ENCODE measurements around the gene IL1RAPL1. TPM values are rescaled to one million over a fixed set of nuclear protein-coding genes. Genes with fewer than 3 reads are reported as not detected.
"Not testable (repeated sequence)": the region's sequence is repeated elsewhere in the genome, so short reads cannot be mapped to it uniquely, and the experiment has no call there.

Gene IL1RAPL1
- total and polyA plus RNA-seq, 2 experiments from 2014 or later = 0.18 to 0.49 TPM

DNA sequence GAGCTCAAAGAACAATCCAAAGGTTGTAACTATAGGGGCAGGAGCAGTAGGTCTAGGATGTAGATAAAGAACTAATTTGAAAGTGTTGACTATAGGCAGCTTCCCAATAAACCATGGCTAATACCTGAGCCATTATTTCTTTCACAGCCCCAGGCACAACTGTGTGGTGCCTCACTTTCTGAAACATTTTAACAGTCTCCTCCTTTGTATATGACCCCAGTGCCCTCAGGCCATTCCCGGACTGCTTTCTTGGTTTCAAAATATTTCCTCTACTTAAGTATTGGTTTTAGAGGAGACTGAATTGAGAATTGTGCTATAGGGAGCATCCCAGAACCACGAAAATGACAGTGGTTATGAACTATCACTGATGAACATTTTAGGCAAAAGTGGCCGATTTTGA lies 728.7 kb downstream of the IL1RAPL1 start:
- H3K4me3 Mint-ChIP-seq = no peak overlapping the region
- no peak overlapping the region for H3K27ac ChIP-seq (ENCODE audit: low read depth)
- no peaks in the 10 kb centered on the region for H4K20me1 ChIP-seq (replicated peaks; ENCODE audit: insufficient read depth)
- H3K9me3 Mint-ChIP-seq = no peaks in the 10 kb centered on the region
- no peak overlapping the region for H3K27ac Mint-ChIP-seq
- H3K9me2 ChIP-seq (ENCODE audit: insufficient read depth) = no peaks in the 10 kb centered on the region
- ATAC-seq = no peak
- no peaks in the 10 kb centered on the region for H3K27me3 ChIP-seq (ENCODE audit: insufficient read depth)
- peaks cover 2% of the 10 kb centered on the region for H3K27me3 Mint-ChIP-seq (ENCODE audit: insufficient read depth, low read depth, poor library complexity)
- H2AFZ ChIP-seq = no peak overlapping the region
- no peaks in the 10 kb centered on the region for H3F3A ChIP-seq (replicated peaks; ENCODE audit: low read depth)
- no peak for TF ChIP-seq ZNF114 (CRISPR knock-in tag; IDR thresholded peaks at IDR 0.05)
- TF ChIP-seq, protein P1, sequence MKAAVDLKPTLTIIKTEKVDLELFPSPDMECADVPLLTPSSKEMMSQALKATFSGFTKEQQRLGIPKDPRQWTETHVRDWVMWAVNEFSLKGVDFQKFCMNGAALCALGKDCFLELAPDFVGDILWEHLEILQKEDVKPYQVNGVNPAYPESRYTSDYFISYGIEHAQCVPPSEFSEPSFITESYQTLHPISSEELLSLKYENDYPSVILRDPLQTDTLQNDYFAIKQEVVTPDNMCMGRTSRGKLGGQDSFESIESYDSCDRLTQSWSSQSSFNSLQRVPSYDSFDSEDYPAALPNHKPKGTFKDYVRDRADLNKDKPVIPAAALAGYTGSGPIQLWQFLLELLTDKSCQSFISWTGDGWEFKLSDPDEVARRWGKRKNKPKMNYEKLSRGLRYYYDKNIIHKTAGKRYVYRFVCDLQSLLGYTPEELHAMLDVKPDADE (IDR thresholded peaks at IDR 0.05) = no peak
- no peak for DNase-seq (ENCODE audit: low spot score)
- H3K4me2 ChIP-seq = no peak overlapping the region
- no peaks in the 10 kb centered on the region for H3K36me3 ChIP-seq (ENCODE audit: insufficient read depth)
- peaks cover 9% of the 10 kb centered on the region; the same call in 1 of the 3 replicates for H3K4me1 Mint-ChIP-seq
- H3K79me2 ChIP-seq (replicated peaks; ENCODE audit: insufficient read depth) = no peaks in the 10 kb centered on the region
- no peaks in the 10 kb centered on the region for H3K36me3 Mint-ChIP-seq (ENCODE audit: low read depth)
- peaks cover 15% of the 10 kb centered on the region for H3K4me1 ChIP-seq (ENCODE audit: insufficient read depth)
- no peak overlapping the region for H3K4me3 ChIP-seq

DNA sequence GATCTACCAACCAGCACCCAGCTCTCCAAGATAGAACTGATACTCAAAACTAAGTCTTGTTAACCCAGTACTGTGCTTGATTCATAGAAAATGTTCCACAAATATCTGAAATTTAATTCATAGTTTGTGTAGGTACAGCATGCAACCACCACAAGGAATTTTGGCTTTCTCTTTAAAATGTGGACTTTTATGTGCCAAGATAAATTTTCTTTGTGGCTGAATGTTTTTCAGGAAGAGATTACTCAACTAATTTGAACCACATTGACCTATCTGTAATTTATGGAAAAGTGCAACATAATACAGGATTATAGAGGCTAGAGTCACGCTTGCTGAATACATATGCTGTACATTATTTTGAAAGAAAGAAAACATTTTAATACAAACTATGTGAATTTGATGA lies 730.8 kb downstream of the IL1RAPL1 start:
- Histone ChIP-seq H3K4me1 (ENCODE audit: insufficient read depth) (peaks cover 11% of the 10 kb centered on the region), H3K4me3 (no peak overlapping the region), H3K27ac (ENCODE audit: low read depth) (no peak overlapping the region), H3K4me2 (no peak overlapping the region), H2AFZ (no peak overlapping the region), H3K79me2 (replicated peaks; ENCODE audit: insufficient read depth) (no peaks in the 10 kb centered on the region), H4K20me1 (replicated peaks; ENCODE audit: insufficient read depth) (no peaks in the 10 kb centered on the region), H3K27me3 (ENCODE audit: insufficient read depth) (no peaks in the 10 kb centered on the region), H3K9me2 (ENCODE audit: insufficient read depth) (no peaks in the 10 kb centered on the region), H3K36me3 (ENCODE audit: insufficient read depth) (no peaks in the 10 kb centered on the region), H3F3A (replicated peaks; ENCODE audit: low read depth) (no peaks in the 10 kb centered on the region)
- Mint-ChIP-seq H3K4me1 (peaks cover 9% of the 10 kb centered on the region; the same call in 1 of the 3 replicates), H3K36me3 (ENCODE audit: low read depth) (no peaks in the 10 kb centered on the region), H3K27me3 (ENCODE audit: insufficient read depth, low read depth, poor library complexity) (no peaks in the 10 kb centered on the region), H3K27ac (no peak overlapping the region), H3K4me3 (no peak overlapping the region), H3K9me3 (no peaks in the 10 kb centered on the region)
- no peak for TF ChIP-seq EZH2phosphoT487 (IDR thresholded peaks at IDR 0.05; ENCODE audit: unreplicated experiment)
- DNase-seq (ENCODE audit: low spot score) (no peak), ATAC-seq (no peak)

DNA sequence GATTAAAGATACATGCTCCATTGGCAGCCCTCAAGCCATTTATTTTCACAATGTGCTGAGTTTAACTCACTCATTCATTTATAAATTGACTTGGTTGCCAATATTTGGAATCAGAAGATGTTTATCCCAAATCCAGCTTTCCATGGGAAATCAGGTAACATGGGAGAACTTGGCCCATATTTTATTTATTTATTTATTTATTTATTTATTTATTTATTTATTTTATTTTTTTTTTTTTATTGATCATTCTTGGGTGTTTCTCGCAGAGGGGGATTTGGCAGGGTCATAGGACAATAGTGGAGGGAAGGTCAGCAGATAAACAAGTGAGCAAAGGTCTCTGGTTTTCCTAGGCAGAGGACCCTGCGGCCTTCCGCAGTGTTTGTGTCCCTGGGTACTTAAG lies 745.2 kb downstream of the IL1RAPL1 start:
- H3K4me1 ChIP-seq (ENCODE audit: insufficient read depth); H3K36me3 ChIP-seq (ENCODE audit: insufficient read depth); H3K27ac ChIP-seq (ENCODE audit: low read depth); H3K36me3 Mint-ChIP-seq (ENCODE audit: low read depth); H3K4me3 ChIP-seq; H3K79me2 ChIP-seq (replicated peaks; ENCODE audit: insufficient read depth); DNase-seq (ENCODE audit: low spot score); ATAC-seq; H2AFZ ChIP-seq; H3K4me1 Mint-ChIP-seq; H4K20me1 ChIP-seq (replicated peaks; ENCODE audit: insufficient read depth); H3K9me3 Mint-ChIP-seq; H3K27me3 Mint-ChIP-seq (ENCODE audit: insufficient read depth, low read depth, poor library complexity); H3K9me2 ChIP-seq (ENCODE audit: insufficient read depth); H3K4me2 ChIP-seq; H3F3A ChIP-seq (replicated peaks; ENCODE audit: low read depth); H3K27me3 ChIP-seq (ENCODE audit: insufficient read depth); H3K4me3 Mint-ChIP-seq; H3K27ac Mint-ChIP-seq: not testable (repeated sequence)

DNA sequence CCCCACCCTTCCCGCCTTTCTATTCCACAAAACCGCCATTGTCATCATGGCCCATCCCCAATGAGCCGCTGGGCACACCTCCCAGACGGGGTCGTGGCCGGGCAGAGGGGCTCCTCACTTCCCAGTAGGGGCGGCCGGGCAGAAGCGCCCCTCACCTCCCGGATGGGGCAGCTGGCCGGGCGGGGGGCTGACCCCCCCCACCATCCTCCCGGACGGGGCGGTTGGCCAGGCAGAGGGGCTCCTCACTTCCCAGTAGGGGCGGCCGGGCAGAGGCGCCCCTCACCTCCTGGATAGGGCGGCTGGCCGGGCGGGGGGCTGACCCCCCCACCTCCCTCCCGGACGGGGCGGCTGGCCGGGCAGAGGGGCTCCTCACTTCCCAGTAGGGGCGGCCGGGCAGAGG lies 745.8 kb downstream of the IL1RAPL1 start:
- not testable (repeated sequence) for DNase-seq (ENCODE audit: low spot score); H3K4me3 Mint-ChIP-seq; H3K4me1 ChIP-seq (ENCODE audit: insufficient read depth); H3K27me3 Mint-ChIP-seq (ENCODE audit: insufficient read depth, low read depth, poor library complexity); H2AFZ ChIP-seq; H4K20me1 ChIP-seq (replicated peaks; ENCODE audit: insufficient read depth); H3K27me3 ChIP-seq (ENCODE audit: insufficient read depth); H3K4me1 Mint-ChIP-seq; ATAC-seq; H3K4me2 ChIP-seq; H3K9me2 ChIP-seq (ENCODE audit: insufficient read depth); H3K9me3 Mint-ChIP-seq; H3K36me3 Mint-ChIP-seq (ENCODE audit: low read depth); H3K27ac Mint-ChIP-seq; H3K27ac ChIP-seq (ENCODE audit: low read depth); H3K4me3 ChIP-seq; H3K36me3 ChIP-seq (ENCODE audit: insufficient read depth); H3K79me2 ChIP-seq (replicated peaks; ENCODE audit: insufficient read depth); H3F3A ChIP-seq (replicated peaks; ENCODE audit: low read depth)

All from GM23338 (cell line).